Heart right ventricle (tissue), 16 donors: Measurements from ENCODE around the gene PRR13. TPM values are rescaled to one million over a fixed set of nuclear protein-coding genes. Genes with fewer than 3 reads are reported as not detected.
"Not testable (repeated sequence)": the region's sequence is repeated elsewhere in the genome, so short reads cannot be mapped to it uniquely, and the experiment has no call there.

Source experiments
- ATAC-seq, 8 donors: fragments of 200-7000 bp; cut with Tn5 transposase; one replicate each; pipeline ENCODE4 v1.9.1; 2020; ENCODE audit warnings: mild to moderate bottlenecking in 8 of 8, moderate library complexity in 8 of 8, moderate number of reproducible peaks in 1 of 8
- DNase-seq, 2 donors: peaks; one replicate each; pipeline ENCODE4 v3.0.0-alpha.2; 2020
- H3K27ac ChIP-seq, 10 donors: fragments of 200-600 bp; sonication (generic) in 2 of 10; one replicate each; pipeline versions ENCODE4 v1.5.0 to v1.8.0; 2020 to 2022; ENCODE audit warnings: mild to moderate bottlenecking in 3 of 10
- H3K27me3 ChIP-seq, 7 donors: fragments of 200-600 bp; one replicate each; pipeline ENCODE4 v1.8.0; 2021 to 2022; ENCODE audit warnings: mild to moderate bottlenecking in 2 of 7
- H3K36me3 ChIP-seq, 9 donors: fragments of 200-600 bp; sonication (generic) in 1 of 9; one replicate each; pipeline versions ENCODE4 v1.5.0 to v1.8.0; 2020 to 2022; ENCODE audit warnings: mild to moderate bottlenecking in 2 of 9
- H3K4me1 ChIP-seq, 9 donors: fragments of 200-600 bp; sonication (generic) in 1 of 9; one replicate each; pipeline versions ENCODE4 v1.5.0 to v1.8.0; 2020 to 2022; ENCODE audit warnings: mild to moderate bottlenecking in 4 of 9
- H3K4me3 ChIP-seq, 10 donors: fragments of 200-600 bp; sonication (generic) in 2 of 10; one replicate each; pipeline versions ENCODE4 v1.5.0 to v1.8.0; 2020 to 2022; ENCODE audit warnings: mild to moderate bottlenecking in 7 of 10, moderate library complexity in 2 of 10
- H3K9me3 ChIP-seq, 11 donors: fragments of 200-600 bp in 10 of 11; sonication (generic) in 2 of 11; one replicate each; pipeline versions ENCODE4 v1.5.0 to v1.8.0; 2013 to 2022; ENCODE audit warnings: mild to moderate bottlenecking in 2 of 11, control low read depth in 1 of 11, moderate library complexity in 1 of 11
- CTCF ChIP-seq, 9 donors: fragments of 200-600 bp; sonication (generic) in 2 of 9; IDR thresholded peaks; one replicate each; pipeline versions ENCODE4 v1.5.0 to v1.8.0; 2021 to 2022; ENCODE audit warnings: antibody characterized with exemption in 9 of 9, mild to moderate bottlenecking in 5 of 9, moderate library complexity in 1 of 9
- WGBS, 2 donors: extraction: QIAGEN DNeasy Blood & Tissue Kit; methylation state at CpG; one replicate each; pipeline ENCODE4 v1.1.7; 2013; ENCODE audit warnings: inconsistent platforms in 1 of 2; 5-methylcytosine and 5-hydroxymethylcytosine counted together
- intact Hi-C, 10 donors: fragments of 100-400 bp; cut with DNase I; formaldehyde crosslinking; loops; one replicate each; pipeline versions ENCODE4 v1.11.1 to v1.14.2; 2022
- polyA plus RNA-seq, 2 donors: library from polyadenylated mRNA; stranded (reverse); fragments of 200-250 nt; gene quantifications; one replicate each; pipeline ENCODE4 v1.2.3, GENCODE V29; 2013
- total RNA-seq, 10 donors: library from RNA; stranded (reverse); fragmentation: NEBNext Ultra II Directional in 3 of 10; extraction: Animal tissue kit (Norgen Biotek cat#: 25700) in 3 of 10; gene quantifications; one replicate each; pipeline versions ENCODE4 v1.2.1 to v1.2.4, GENCODE V29; 2021 to 2023
- donor health status: Arrhythmogenic right ventricular cardiomyopathy.
- donor health status: ischemic (EF 13 %, LVEDD 7.1; RV severe dilation, severe dysfunction).
- donor health status: healthy with polysubstance abuse.
- donor health status: DM: no; HTN: yes; CAD: no.
- donor health status: DM: no; HTN: no; CAD: no.
- donor health status: ischemic (EF 25% LVEDD 6.9; RV normal size, moderate dysfunction).
- donor health status: ischemic (EF 25% LVEDD 5.7; RV mildly dilated, moderate dysfunction).
- donor health status: healthy.
- donor health status: DM: yes; HTN: yes; CAD: no.
- donor health status: Ischemic cardiomyopathy.
- donor health status: ischemic (EF 35%, LVEDD 5.7; RV mildly dilated, moderate dysfunction).
- donor health status: nonischemic (EF 11% LVEDD 7.7; RV severe dilation, severe dysfunction).
- donor health status: DM: yes; HTN: yes; CAD: no.
- donor health status: PGD.
- donor health status: ischemic (EF 29% LVEDD 5.4; RV normal size, mild dysfunction).
- donor health status: nonischemic (EF 23%, LVEDD 6.1; RV moderate dilation, normal function).

PRR13 gene
- total and polyA plus RNA-seq, 12 donors = 28.6 to 122 (median 55.4) TPM

GRCh38 chr12:53480491-53481442 lies 39.2 kb downstream of the PRR13 start:
- H3K27me3 ChIP-seq = no peaks in the 10 kb centered on the region
- no peak for ATAC-seq
- WGBS, 2 donors = 64 to 65% methylated on average over 12 of the region's 12 CpGs
- H3K4me3 ChIP-seq = no peak overlapping the region
- peaks cover 9 to 50% (median 32%) of the 10 kb centered on the region in 9 donors for H3K4me1 ChIP-seq
- H3K9me3 ChIP-seq = no peaks in the 10 kb centered on the region
- TF ChIP-seq CTCF (IDR thresholded peaks at IDR 0.05) = no peak
- H3K36me3 ChIP-seq = peaks cover 2 to 100% (median 82%) of the 10 kb centered on the region in 9 donors
- peak overlapping the region in 1 of 10 donors; percentile 34 for H3K27ac ChIP-seq
- DNase-seq = no peak
- intact Hi-C loops = no loop called here

- intact Hi-C loops, ATAC-seq, DNase-seq, H3K27me3 ChIP-seq, H3K9me3 ChIP-seq, H3K4me3 ChIP-seq: not testable (repeated sequence)
- whole genome bisulfite sequencing, 2 donors = 61 to 66% methylated on average over 6 of the region's 6 CpGs
- peaks cover 8 to 44% (median 25%) of the 10 kb centered on the region in 9 donors for H3K4me1 ChIP-seq
- peak overlapping the region in 1 of 10 donors; percentile 34 for H3K27ac ChIP-seq
- H3K36me3 ChIP-seq = peaks cover 3 to 100% (median 80%) of the 10 kb centered on the region in 9 donors
Measured at GRCh38 chr12:53481458-53481857, 39.9 kb downstream of the PRR13 start.

DNA sequence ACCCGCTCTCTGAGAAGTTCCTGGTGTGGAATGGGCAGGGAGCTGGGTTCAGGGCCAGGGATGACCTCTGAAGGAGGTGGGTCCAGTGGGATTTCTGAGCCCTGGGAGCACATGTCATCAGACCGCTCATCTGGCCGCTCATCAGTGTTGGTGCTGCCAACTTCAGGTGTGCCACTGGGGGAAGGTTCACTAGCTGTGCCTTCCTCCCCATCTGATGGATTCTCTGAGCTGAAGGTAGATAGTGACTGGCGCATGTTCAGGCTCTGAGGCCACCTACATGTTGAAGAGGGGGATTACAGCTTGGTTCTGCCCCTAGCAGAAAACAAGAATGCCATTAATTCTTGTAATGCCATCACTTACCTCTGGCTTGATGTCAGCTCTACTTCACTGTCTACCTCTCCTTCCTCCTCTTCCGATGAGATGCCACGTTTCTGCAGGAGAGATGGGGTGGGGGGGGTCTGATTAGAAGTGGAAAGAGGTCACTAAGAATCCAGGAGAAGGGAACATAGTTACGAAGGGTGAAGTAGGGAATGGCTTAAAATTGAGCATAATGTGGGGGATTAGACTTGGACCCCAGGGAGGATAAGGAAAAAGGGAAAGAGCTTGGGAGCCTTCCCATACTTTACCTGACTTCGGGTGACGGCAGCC lies 40.5 kb downstream of the PRR13 start:
- Histone ChIP-seq H3K4me3 (no peak overlapping the region), H3K4me1 (peaks cover 5 to 39% (median 21%) of the 10 kb centered on the region in 9 donors), H3K9me3 (no peaks in the 10 kb centered on the region), H3K36me3 (peaks cover 3 to 100% (median 77%) of the 10 kb centered on the region in 9 donors), H3K27me3 (no peaks in the 10 kb centered on the region), H3K27ac (peak overlapping the region in 2 of 10 donors; percentile 16 to 64)
- no peak for TF ChIP-seq CTCF (IDR thresholded peaks at IDR 0.05)
- WGBS, 2 donors = 68 to 71% methylated on average over 9 of the region's 9 CpGs
- intact Hi-C loops = no loop called here
- ATAC-seq (peak in 1 of 8 donors; percentile 3), DNase-seq (no peak)

DNA sequence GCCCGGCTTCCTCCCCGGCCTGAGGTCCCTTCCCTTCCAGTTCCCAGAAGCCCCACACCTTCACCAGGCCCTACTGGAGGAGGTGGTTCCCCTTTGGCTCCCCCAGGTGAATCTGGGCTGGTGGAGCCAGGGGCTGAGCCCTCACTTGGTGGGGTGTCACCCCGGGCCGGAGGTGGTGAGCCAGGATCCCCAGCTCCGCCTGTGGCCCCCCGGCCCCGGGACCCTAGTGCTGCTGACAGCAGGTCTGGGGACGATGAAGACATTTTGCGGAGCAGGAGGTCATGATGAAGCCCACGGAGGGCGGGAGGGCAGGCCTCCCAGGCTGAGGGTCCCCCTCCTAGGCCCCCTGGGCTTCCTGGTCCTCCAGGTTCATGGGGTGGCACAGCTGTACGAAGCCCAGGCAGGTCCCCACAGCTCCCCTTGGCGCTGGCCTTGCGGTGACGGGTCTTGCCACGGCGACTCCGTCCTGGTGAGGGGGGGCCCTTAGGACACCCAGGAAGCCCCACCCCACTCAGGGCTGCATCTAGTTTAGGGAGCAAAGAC lies 41.2 kb downstream of the PRR13 start:
- Histone ChIP-seq H3K4me3 (no peak overlapping the region), H3K9me3 (no peaks in the 10 kb centered on the region), H3K27me3 (no peaks in the 10 kb centered on the region), H3K4me1 (peaks cover 0 to 38% (median 21%) of the 10 kb centered on the region in 9 donors), H3K27ac (peak overlapping the region in 3 of 10 donors; percentile 2 to 64 (median 16)), H3K36me3 (peaks cover 3 to 100% (median 74%) of the 10 kb centered on the region in 9 donors)
- no peak for TF ChIP-seq CTCF (IDR thresholded peaks at IDR 0.05)
- ATAC-seq (peak in 6 of 8 donors; percentile 8 to 47 (median 18)), DNase-seq (no peak)
- 76 to 77% methylated on average over 18 of the region's 18 CpGs for WGBS, 2 donors
- intact Hi-C loops = no loop called here
